Measurements from ENCODE around the gene TSPAN9.

The TSPAN9 gene

DNA sequence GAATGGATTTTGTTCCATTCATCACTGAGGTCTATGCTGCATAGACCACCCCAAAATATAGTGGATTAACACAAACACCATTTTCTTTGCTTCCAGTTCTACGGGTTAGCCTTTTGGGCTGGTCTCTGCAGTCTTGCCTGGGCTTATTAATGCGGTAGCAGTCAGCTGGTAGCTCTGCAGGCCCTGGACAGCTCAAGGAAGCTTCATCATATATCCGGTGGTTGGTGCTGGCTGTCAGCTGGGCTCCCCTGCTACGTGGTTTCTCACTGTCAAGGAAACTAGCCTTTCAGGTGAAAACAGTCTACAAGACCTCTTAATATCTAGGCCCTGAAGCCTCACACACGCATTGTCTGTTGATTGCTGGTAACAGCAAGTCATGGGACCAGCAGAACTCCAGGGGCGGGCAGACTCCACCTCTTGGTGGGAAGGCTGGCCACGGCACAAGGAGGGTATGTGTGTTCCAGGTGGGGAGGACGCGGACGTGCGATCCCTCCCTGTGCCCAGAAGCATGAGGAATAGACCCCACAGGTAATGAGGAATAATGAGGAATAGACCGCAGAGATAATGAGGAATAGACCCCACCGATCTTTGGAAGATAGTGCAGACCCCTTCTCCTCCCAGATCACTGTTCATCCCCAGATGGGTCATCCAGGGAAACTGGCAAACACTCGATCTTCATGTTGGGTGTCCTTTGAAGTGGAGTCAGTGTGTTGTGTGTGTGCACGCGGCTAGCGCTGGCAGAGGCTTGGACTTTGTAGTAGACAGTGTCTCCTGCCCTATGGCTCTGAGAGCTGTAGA, 13.3 kb downstream of the TSPAN9 start:
- Mint-ChIP-seq H3K27ac (no peak overlapping the region), H3K4me3 (no peak overlapping the region), H3K4me1 (no peaks in the 10 kb centered on the region), H3K27me3 (peaks cover 4% of the 10 kb centered on the region), H3K36me3 (no peaks in the 10 kb centered on the region), H3K9me3 (no peaks in the 10 kb centered on the region)
- ATAC-seq (ENCODE audit: low read depth), result no peak
- DNase-seq (ENCODE audit: low spot score in 2 of 2), result no peak

DNA sequence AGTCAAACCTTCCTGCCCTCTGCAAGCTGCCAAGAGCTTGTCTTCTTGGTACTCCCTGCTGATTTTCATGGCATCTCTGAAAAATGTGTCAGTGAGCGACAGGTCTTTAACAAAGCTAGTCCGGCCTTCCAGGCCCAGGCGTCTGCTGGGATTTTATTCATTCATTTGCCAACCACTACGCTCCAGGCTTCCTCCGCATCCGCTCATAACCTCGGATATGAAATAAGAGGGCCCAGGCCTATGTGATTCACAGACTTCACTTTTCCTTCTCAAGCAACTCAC, 13.8 kb downstream of the TSPAN9 start:
- DNase-seq (ENCODE audit: low spot score in 2 of 2) (no peak), ATAC-seq (ENCODE audit: low read depth) (no peak)
- Mint-ChIP-seq H3K27ac (no peak overlapping the region), H3K9me3 (no peaks in the 10 kb centered on the region), H3K27me3 (peaks cover 4% of the 10 kb centered on the region), H3K36me3 (no peaks in the 10 kb centered on the region), H3K4me1 (no peaks in the 10 kb centered on the region), H3K4me3 (no peak overlapping the region)

GRCh38 chr12:3091382-3092241, 14.4 kb downstream of the TSPAN9 start:
- Mint-ChIP-seq H3K4me1 (no peaks in the 10 kb centered on the region), H3K27ac (no peak overlapping the region), H3K9me3 (peaks cover 4% of the 10 kb centered on the region), H3K4me3 (no peak overlapping the region), H3K36me3 (peaks cover 3% of the 10 kb centered on the region), H3K27me3 (peaks cover 7% of the 10 kb centered on the region)
- ATAC-seq (ENCODE audit: low read depth) (no peak), DNase-seq (ENCODE audit: low spot score in 2 of 2) (no peak)

- no peak for ATAC-seq (ENCODE audit: low read depth)
- Mint-ChIP-seq H3K4me3 (no peak overlapping the region), H3K4me1 (peaks cover 5% of the 10 kb centered on the region), H3K27me3 (peaks cover 6% of the 10 kb centered on the region), H3K27ac (no peak overlapping the region), H3K9me3 (peaks cover 4% of the 10 kb centered on the region), H3K36me3 (peaks cover 3% of the 10 kb centered on the region)
- no peak for DNase-seq (ENCODE audit: low spot score in 2 of 2)
Measured at GRCh38 chr12:3092764-3093163, 15.6 kb downstream of the TSPAN9 start.

- Mint-ChIP-seq H3K4me3 (no peak overlapping the region), H3K27me3 (peaks cover 11% of the 10 kb centered on the region), H3K4me1 (peaks cover 7% of the 10 kb centered on the region), H3K27ac (no peak overlapping the region), H3K36me3 (peaks cover 15% of the 10 kb centered on the region), H3K9me3 (peaks cover 12% of the 10 kb centered on the region)
- ATAC-seq (ENCODE audit: low read depth) (no peak), DNase-seq (ENCODE audit: low spot score in 2 of 2) (no peak)
Measured at GRCh38 chr12:3097186-3097804, 20.1 kb downstream of the TSPAN9 start.

GRCh38 chr12:3097836-3098235, 20.7 kb downstream of the TSPAN9 start:
- peaks cover 11% of the 10 kb centered on the region for H3K27me3 Mint-ChIP-seq
- H3K27ac Mint-ChIP-seq, result no peak overlapping the region
- H3K9me3 Mint-ChIP-seq, result peaks cover 12% of the 10 kb centered on the region
- ATAC-seq (ENCODE audit: low read depth) (no peak), DNase-seq (ENCODE audit: low spot score in 2 of 2) (no peak)
- H3K36me3 Mint-ChIP-seq, result peaks cover 15% of the 10 kb centered on the region
- no peak overlapping the region for H3K4me3 Mint-ChIP-seq
- H3K4me1 Mint-ChIP-seq, result peaks cover 7% of the 10 kb centered on the region

DNA sequence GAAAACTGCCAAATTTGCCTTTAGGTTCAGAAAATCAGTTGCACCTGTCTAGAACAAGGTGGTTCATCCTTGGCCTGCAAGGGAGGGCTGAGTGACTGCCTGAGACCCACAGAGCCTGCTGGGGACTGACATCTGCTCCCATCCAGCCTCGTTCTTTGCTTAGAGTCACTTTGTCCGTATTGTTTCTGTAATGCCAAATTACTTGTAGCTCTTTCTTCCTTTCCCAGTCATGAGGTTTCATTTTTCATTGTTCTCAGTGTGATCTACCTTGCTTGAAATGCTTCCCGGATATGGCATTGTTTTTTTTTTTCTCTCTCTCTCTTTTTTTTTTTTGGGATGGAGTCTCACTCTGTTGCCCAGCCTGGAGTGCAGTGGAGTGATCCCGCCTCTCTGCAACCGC, 21.3 kb downstream of the TSPAN9 start:
- no peak overlapping the region for H3K27ac Mint-ChIP-seq
- H3K36me3 Mint-ChIP-seq, result peaks cover 15% of the 10 kb centered on the region
- H3K9me3 Mint-ChIP-seq, result peaks cover 12% of the 10 kb centered on the region
- DNase-seq (ENCODE audit: low spot score in 2 of 2), result no peak
- no peak overlapping the region for H3K4me3 Mint-ChIP-seq
- H3K4me1 Mint-ChIP-seq, result peaks cover 7% of the 10 kb centered on the region
- H3K27me3 Mint-ChIP-seq, result peaks cover 14% of the 10 kb centered on the region
- no peak for ATAC-seq (ENCODE audit: low read depth)

DNA sequence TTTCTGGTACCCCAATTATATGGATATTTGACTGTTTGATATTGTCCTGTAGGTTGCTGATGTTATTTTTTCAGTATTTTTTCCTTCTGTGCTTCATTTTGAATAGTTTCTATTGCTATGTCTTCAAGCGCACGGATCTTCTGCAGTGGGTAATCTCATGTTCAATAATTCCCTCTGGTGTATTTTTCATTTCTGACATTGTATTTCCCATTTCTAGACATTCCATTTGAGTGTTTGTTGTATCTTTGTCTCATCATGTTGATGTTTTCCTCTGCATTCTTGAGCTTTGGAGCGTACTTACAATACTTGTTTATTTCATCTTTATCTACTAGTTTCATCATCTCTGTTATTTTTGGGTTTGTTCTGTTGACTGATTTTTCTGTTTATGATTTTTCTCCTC, 22.0 kb downstream of the TSPAN9 start:
- DNase-seq (ENCODE audit: low spot score in 2 of 2) (no peak), ATAC-seq (ENCODE audit: low read depth) (no peak)
- Mint-ChIP-seq H3K27me3 (peaks cover 19% of the 10 kb centered on the region), H3K4me3 (no peak overlapping the region), H3K36me3 (peaks cover 15% of the 10 kb centered on the region), H3K27ac (no peak overlapping the region), H3K9me3 (peaks cover 12% of the 10 kb centered on the region), H3K4me1 (peaks cover 7% of the 10 kb centered on the region)

DNA sequence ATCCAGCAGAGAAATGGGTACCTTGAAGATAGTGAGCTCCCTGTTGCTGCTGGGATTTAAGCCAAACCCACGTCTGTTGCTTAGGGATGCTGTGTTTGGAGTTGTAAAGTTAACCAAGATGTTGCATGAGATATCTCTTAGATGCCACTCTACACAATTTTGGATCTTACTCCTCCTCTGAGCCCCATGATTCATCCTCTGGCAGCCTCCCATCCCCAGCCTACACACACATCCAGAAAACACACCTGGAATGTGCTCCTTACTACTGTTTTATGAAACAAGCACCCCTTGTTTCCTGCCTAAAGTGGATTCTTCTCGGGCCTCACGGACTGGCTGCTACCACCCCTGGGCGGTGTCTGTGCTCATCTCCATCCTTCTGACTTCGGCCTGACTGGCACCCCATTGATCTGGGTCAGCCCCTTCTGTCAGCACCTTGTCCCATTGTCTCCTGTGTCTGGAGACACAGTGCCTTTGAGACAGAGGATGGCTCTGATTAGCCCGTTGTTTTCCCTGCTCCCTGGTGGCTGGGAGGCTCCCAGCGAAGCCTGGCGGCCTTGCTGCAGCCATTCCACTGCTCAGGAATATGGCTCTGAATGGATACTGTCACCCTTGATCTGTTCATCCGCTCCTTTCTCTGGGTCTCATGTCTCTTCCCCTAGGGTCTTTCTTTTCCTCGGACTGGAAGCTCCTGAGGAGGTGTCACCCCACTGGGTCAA, 24.3 kb downstream of the TSPAN9 start:
- no peak for ATAC-seq (ENCODE audit: low read depth)
- H3K4me1 Mint-ChIP-seq, result peaks cover 7% of the 10 kb centered on the region
- H3K9me3 Mint-ChIP-seq, result peaks cover 9% of the 10 kb centered on the region
- peaks cover 19% of the 10 kb centered on the region for H3K27me3 Mint-ChIP-seq
- no peak overlapping the region for H3K4me3 Mint-ChIP-seq
- H3K36me3 Mint-ChIP-seq, result peaks cover 12% of the 10 kb centered on the region
- H3K27ac Mint-ChIP-seq, result no peak overlapping the region
- no peak for DNase-seq (ENCODE audit: low spot score in 2 of 2)

DNA sequence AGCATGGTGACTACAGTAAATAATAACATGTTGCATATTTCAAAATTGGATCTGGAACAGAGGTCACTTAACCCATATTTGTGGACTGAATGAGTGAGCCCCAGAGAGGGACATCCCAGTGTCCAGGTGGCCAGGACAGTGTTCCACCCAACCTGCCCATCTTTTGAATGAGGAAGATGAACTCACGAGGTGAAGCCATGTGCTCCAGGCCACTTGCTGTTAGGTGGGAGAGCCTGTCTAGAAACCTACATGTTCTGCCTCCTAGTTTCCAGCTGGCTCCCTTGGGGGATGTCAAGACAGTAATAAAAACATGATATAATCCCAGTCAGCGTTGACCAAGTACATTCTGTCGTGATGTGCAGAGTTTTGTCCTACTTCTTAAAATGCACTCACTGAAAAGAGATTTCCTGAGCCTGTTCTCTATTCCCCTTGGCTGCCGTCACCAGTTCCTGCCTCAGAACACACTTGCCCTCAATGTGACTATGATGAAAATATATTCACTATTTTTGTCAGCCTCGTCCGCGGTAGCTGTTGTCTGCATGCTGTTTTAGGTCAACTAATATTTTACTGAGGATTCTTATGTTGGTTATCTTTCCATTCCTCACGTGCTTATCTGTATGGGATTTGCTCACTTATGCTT, 25.7 kb downstream of the TSPAN9 start:
- Mint-ChIP-seq H3K36me3 (peaks cover 12% of the 10 kb centered on the region), H3K27ac (no peak overlapping the region), H3K9me3 (peaks cover 9% of the 10 kb centered on the region), H3K4me1 (peaks cover 1% of the 10 kb centered on the region), H3K4me3 (no peak overlapping the region), H3K27me3 (peaks cover 17% of the 10 kb centered on the region)
- ATAC-seq (ENCODE audit: low read depth) (no peak), DNase-seq (ENCODE audit: low spot score in 2 of 2) (no peak)

DNA sequence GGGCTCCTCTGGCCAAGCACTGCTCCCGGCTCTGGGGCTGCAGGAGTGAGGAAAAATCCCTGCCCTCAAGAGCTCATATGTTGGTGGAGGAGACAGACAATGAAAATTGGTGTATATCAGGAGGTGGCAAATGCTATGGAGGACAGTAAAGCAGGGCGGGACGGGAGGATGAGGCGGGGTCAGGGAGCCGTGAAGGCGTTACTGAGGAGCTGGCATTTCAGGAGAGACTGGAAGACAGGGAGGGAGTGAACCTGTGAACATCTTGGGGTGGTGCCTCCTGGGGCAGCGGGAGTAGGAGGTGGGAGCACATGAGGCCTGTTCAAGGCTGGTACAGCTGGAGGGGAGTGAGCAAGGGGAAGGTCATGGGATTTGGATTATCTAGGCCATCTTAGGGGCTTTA, 26.6 kb downstream of the TSPAN9 start:
- ATAC-seq (ENCODE audit: low read depth) (no peak), DNase-seq (ENCODE audit: low spot score in 2 of 2) (no peak)
- Mint-ChIP-seq H3K9me3 (peaks cover 6% of the 10 kb centered on the region), H3K27ac (no peak overlapping the region), H3K4me3 (no peak overlapping the region), H3K4me1 (no peaks in the 10 kb centered on the region), H3K36me3 (peaks cover 10% of the 10 kb centered on the region), H3K27me3 (peaks cover 19% of the 10 kb centered on the region)

DNA sequence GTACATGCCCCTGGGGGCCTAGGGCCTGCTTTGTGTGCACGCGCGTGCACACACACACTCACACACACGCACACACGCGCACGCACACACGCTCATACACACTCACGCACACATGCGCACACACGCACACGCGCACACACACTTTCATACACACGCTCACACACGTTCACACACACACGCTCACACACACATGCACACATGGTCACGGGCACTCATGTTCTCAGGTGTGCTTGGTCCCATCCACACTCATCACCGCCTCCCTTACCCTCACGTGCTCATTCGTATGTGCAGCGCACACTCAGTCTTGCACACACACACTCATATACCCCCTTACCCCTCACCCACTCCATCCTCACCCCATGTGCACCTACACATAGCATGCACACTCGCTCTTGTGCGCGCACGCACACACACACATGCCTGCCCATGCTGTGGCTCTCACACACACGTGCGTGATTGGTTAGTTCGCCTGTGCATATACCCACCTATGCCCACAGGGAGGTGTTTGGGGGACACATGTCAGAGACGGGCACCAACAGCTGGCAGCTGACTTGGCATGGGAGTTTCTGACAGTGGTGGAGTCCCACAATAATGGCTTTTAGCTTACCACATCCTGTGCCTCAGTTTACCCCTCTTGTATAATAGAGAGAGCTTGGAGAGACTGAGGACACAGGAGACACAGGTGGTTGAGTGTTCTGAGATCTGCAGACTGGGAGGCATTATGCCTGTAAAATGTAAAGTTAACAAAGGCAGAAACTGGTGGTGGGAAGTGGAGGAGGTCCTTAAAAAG, 28.7 kb downstream of the TSPAN9 start:
- ATAC-seq (ENCODE audit: low read depth) (no peak), DNase-seq (ENCODE audit: low spot score in 2 of 2) (no peak)
- peaks cover 13% of the 10 kb centered on the region for H3K27me3 Mint-ChIP-seq
- no peaks in the 10 kb centered on the region for H3K36me3 Mint-ChIP-seq
- H3K4me1 Mint-ChIP-seq, result no peaks in the 10 kb centered on the region
- H3K9me3 Mint-ChIP-seq, result no peaks in the 10 kb centered on the region
- H3K27ac Mint-ChIP-seq, result no peak overlapping the region
- no peak overlapping the region for H3K4me3 Mint-ChIP-seq

DNA sequence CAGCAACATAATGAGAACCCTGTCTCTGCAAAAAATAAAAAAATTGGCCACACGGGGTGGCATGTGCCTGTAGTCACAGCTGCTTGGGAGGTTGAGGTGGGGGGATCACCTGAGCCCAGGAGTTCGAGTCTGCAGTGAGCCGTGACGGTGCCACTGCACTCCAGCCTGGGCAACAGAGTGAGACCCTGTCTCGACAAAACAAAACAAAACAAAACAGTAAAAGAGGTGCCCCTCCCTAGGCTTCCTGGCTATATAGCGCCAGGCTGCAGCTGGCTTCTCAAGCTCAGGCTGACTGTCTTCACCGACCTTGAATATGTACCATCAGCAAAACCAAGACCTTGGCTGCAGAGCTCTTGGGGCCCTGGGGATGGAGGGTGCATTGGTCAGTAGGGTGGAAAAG, 29.4 kb downstream of the TSPAN9 start:
- no peak for DNase-seq (ENCODE audit: low spot score in 2 of 2)
- H3K9me3 Mint-ChIP-seq, result no peaks in the 10 kb centered on the region
- no peak for ATAC-seq (ENCODE audit: low read depth)
- no peak overlapping the region for H3K4me3 Mint-ChIP-seq
- no peak overlapping the region for H3K27ac Mint-ChIP-seq
- no peaks in the 10 kb centered on the region for H3K4me1 Mint-ChIP-seq
- H3K27me3 Mint-ChIP-seq, result peaks cover 14% of the 10 kb centered on the region
- H3K36me3 Mint-ChIP-seq, result no peaks in the 10 kb centered on the region
